ENCODE data around the gene MYO19.

DNA sequence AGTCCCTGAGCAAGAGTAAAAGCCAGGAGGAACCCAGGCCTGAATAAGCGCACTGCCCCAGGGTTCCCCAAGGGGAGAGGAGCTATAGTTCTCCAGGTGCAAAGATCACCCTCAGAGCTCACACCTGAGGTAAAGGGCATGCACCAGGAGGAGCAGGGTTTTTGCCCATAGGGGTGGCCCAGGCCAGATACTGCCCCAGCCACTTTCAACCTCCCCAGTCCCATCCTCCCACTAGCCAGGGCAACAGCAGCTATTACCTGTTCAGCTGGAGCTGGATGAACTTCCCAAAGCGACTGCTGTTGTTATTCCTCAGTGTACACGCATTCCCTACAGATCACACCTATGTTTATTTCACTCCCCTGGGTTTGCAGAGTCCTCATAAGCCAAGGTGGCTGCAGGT lies 19.8 kb downstream of the MYO19 start:
- TF ChIP-seq, protein P1, sequence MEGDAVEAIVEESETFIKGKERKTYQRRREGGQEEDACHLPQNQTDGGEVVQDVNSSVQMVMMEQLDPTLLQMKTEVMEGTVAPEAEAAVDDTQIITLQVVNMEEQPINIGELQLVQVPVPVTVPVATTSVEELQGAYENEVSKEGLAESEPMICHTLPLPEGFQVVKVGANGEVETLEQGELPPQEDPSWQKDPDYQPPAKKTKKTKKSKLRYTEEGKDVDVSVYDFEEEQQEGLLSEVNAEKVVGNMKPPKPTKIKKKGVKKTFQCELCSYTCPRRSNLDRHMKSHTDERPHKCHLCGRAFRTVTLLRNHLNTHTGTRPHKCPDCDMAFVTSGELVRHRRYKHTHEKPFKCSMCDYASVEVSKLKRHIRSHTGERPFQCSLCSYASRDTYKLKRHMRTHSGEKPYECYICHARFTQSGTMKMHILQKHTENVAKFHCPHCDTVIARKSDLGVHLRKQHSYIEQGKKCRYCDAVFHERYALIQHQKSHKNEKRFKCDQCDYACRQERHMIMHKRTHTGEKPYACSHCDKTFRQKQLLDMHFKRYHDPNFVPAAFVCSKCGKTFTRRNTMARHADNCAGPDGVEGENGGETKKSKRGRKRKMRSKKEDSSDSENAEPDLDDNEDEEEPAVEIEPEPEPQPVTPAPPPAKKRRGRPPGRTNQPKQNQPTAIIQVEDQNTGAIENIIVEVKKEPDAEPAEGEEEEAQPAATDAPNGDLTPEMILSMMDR (IDR thresholded peaks at IDR 0.05) = no peak
- no peak for TF ChIP-seq POLR2A (IDR thresholded peaks at IDR 0.05)

Data from adrenal gland (tissue), 5 donors.